Endothelial cell of umbilical vein (primary cell): Measurements from ENCODE around the gene BLZF1. TPM values are rescaled to one million over a fixed set of nuclear protein-coding genes. Genes with fewer than 3 reads are reported as not detected.

ENCODE experiments used
- BruUV-seq: library from RNA; stranded (reverse); fragments of 400-500 nt; replicated peaks from 2 replicates; lab custom pipeline; 2021; lab: Mats Ljungman, UMichigan
- CTCF ChIA-PET: fragments of 300-600, 350-600 bp; sonication (Branson Sonifier 250); formaldehyde crosslinking; loops from one replicate; lab custom pipeline; 2021; ENCODE audit warnings: antibody characterized with exemption, inconsistent platforms; lab: Charles Lee
- POLR2A ChIA-PET: fragments of 300-600, 350-600 bp; sonication (Branson Sonifier 250); formaldehyde crosslinking; loops from one replicate; lab custom pipeline; 2021; ENCODE audit warnings: antibody characterized with exemption, inconsistent platforms; lab: Charles Lee
- DNase-seq: peaks from one replicate; pipeline ENCODE4 v3.0.0-alpha.2; 2011; ENCODE audit warnings: low read depth, low spot score
- FAIRE-seq: peaks from 2 replicates; lab custom pipeline; 2011; peaks lifted over from hg19 to GRCh38; lab: Jason Lieb, UNC
- H2AFZ ChIP-seq: 2 replicates; pipeline ENCODE4 v1.6.0; 2012; ENCODE audit warnings: low read depth, low read length, control low read depth, inconsistent platforms
- H3K27ac ChIP-seq: 2 replicates; pipeline ENCODE4 v1.5.1; 2011; ENCODE audit warnings: low read depth, mild to moderate bottlenecking, control low read depth, low read length, moderate library complexity; ENCODE audit not compliant: insufficient read depth
- H3K27me3 ChIP-seq, 2 experiments: 2 replicates each; pipeline versions ENCODE4 v1.6.0 to v1.6.1; 2011; ENCODE audit warnings: low read length in 2 of 2, mixed read lengths in 1 of 2; ENCODE audit not compliant: control insufficient read depth in 2 of 2, insufficient read depth in 2 of 2
- H3K36me3 ChIP-seq, 2 experiments: 2 replicates in 1 of 2; 3 replicates in 1 of 2; pipeline ENCODE4 v1.5.1; 2011; ENCODE audit warnings: low read length in 2 of 2, mild to moderate bottlenecking in 1 of 2, moderate library complexity in 1 of 2; ENCODE audit not compliant: control insufficient read depth in 2 of 2, insufficient read depth in 2 of 2; ENCODE audit errors: extremely low read depth in 1 of 2
- H3K4me1 ChIP-seq: 3 replicates; pipeline ENCODE4 v1.5.1; 2011; ENCODE audit warnings: mild to moderate bottlenecking, low read length; ENCODE audit not compliant: control insufficient read depth, insufficient read depth; ENCODE audit errors: extremely low read depth
- H3K4me2 ChIP-seq: 2 replicates; pipeline ENCODE4 v1.6.1; 2011; ENCODE audit warnings: low read length, control low read depth, mixed read lengths; ENCODE audit not compliant: insufficient read depth
- H3K4me3 ChIP-seq, 3 experiments: fragments of 200-600 bp in 1 of 3; sonication (generic), shearing (Covaris generic) in 1 of 3; replicated peaks in 1 of 3; 2 replicates each; pipeline ENCODE4 v1.5.1; 2011 to 2016; ENCODE audit warnings: control low read depth in 3 of 3, low read length in 3 of 3, mild to moderate bottlenecking in 2 of 3, inconsistent platforms in 1 of 3, low read depth in 1 of 3, moderate library complexity in 1 of 3; ENCODE audit not compliant: insufficient read depth in 1 of 3
- H3K79me2 ChIP-seq: 2 replicates; pipeline ENCODE4 v1.6.0; 2012; ENCODE audit warnings: low read length, inconsistent platforms; ENCODE audit not compliant: control insufficient read depth, insufficient read depth
- H3K9ac ChIP-seq: replicated peaks from 2 replicates; pipeline ENCODE3; 2011; ENCODE audit warnings: low read length, control low read depth; ENCODE audit not compliant: insufficient read depth; ENCODE audit errors: extremely low read depth
- H3K9me1 ChIP-seq: replicated peaks from 3 replicates; pipeline ENCODE4 v1.6.0; 2011; ENCODE audit warnings: mild to moderate bottlenecking, low read length; ENCODE audit not compliant: control insufficient read depth, insufficient read depth; ENCODE audit errors: extremely low read depth
- H3K9me3 ChIP-seq: replicated peaks from 2 replicates; pipeline ENCODE4 v1.5.1; 2012; ENCODE audit warnings: low read length, inconsistent platforms; ENCODE audit not compliant: control insufficient read depth, insufficient read depth
- H4K20me1 ChIP-seq: replicated peaks from 2 replicates; pipeline ENCODE3; 2011; ENCODE audit warnings: mild to moderate bottlenecking, low read length; ENCODE audit not compliant: control insufficient read depth, insufficient read depth; ENCODE audit errors: extremely low read depth
- FOS ChIP-seq: IDR thresholded peaks from 2 replicates; pipeline ENCODE4 v1.6.1; 2011; ENCODE audit warnings: mild to moderate bottlenecking, low read length, moderate library complexity, borderline replicate concordance; ENCODE audit not compliant: insufficient read depth
- GATA2 ChIP-seq: IDR thresholded peaks from 2 replicates; pipeline ENCODE4 v1.7.0; 2011; ENCODE audit warnings: low read depth, mild to moderate bottlenecking, moderate library complexity, mixed read lengths, low read length; ENCODE audit not compliant: insufficient read length, insufficient read depth
- JUN ChIP-seq: IDR thresholded peaks from 2 replicates; pipeline ENCODE4 v1.6.1; 2011; ENCODE audit warnings: borderline replicate concordance, low read depth; ENCODE audit not compliant: insufficient read length, insufficient read depth
- MYC ChIP-seq: IDR thresholded peaks from one replicate; pipeline ENCODE4 v1.6.1; 2011; ENCODE audit warnings: mild to moderate bottlenecking, low read depth, low read length
- POLR2A ChIP-seq: IDR thresholded peaks from 2 replicates; pipeline ENCODE4 v1.6.1; 2012; ENCODE audit warnings: low read depth, mild to moderate bottlenecking, control low read depth, low read length
- POLR2AphosphoS5 ChIP-seq: IDR thresholded peaks from 2 replicates; pipeline ENCODE4 v1.6.1; 2012; ENCODE audit warnings: low read depth, mild to moderate bottlenecking, control low read depth, low read length, moderate library complexity; ENCODE audit not compliant: insufficient read depth
- dilution Hi-C: fragments of 300-500 bp; cut with MboI; formaldehyde crosslinking; loops from one replicate; pipeline ENCODE4 v1.15.0; 2019; ENCODE audit warnings: low sequenced_read_pairs; ENCODE audit not compliant: extremely low pct_ligation_motif_present
- intact Hi-C: fragments of 100-400 bp; cut with micrococcal nuclease; formaldehyde crosslinking; loops from one replicate; pipeline ENCODE4 v1.10.0; 2022
- polyA plus RNA-seq, 4 experiments: library from polyadenylated mRNA; depleted of rRNA in 3 of 4; stranded (reverse) in 3 of 4; unstranded in 1 of 4; fragments of >200 nt; gene quantifications; 2 replicates each; pipeline versions ENCODE4 v1.2.1 to v1.2.3, GENCODE V29; 2011 to 2012; ENCODE audit warnings: missing spikeins in 1 of 4
- total RNA-seq: library from RNA; stranded (reverse); gene quantifications from 2 replicates; pipeline ENCODE4 v1.2.3, GENCODE V29; 2021
- TF ChIP-seq, protein P1 (sequence below): IDR thresholded peaks from 2 replicates; pipeline ENCODE4 v1.6.1; 2011; ENCODE audit not compliant: insufficient read depth, insufficient read length
- TF ChIP-seq, protein P2 (sequence below), 2 donors: IDR thresholded peaks; 1 replicate in 1 of 2; 2 replicates in 1 of 2; pipeline ENCODE4 v1.5.1; 2011; ENCODE audit warnings: low read length in 2 of 2, mild to moderate bottlenecking in 2 of 2, moderate library complexity in 2 of 2, control low read depth in 1 of 2, inconsistent platforms in 1 of 2, low read depth in 1 of 2; ENCODE audit not compliant: insufficient read depth in 1 of 2; ENCODE audit errors: extremely low read depth in 1 of 2

BLZF1 gene
- total and polyA plus RNA-seq, 2 donors (not counting 3 experiments of a cell fraction or from before 2014, with no cell fraction given), result 4.4 to 19.7 TPM

DNA sequence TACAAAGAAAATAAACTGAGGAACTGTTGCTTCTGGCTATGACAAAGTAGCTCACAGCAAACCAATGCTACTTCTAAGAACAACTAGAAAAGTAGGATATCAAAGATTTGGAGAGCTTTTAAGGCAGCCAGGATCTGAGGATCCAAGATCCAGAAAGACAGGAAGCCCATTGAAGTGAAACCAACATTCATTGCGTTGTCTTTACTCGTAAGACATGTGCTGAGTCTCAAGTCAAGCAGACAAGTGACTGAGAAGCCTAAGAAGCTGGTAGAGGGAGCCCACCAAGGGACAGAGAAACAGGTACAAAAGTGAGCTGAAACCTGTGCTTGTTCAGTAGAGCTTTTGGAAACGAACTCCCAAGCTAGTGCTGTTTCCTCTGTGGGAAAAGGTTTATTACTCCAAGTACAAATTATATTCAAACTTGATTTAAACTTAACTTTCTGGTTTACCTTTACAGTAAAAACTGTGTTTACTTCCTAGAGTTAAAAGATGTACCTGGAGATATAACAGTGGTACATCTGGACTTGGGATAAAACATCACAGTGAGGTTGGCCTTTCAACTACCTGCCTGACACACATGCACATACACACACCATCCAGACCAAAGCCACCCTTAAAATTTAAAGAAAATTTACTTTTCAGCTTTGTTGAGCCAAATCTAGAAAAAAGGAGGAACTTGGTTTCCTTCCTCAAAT lies 41.6 kb upstream of the BLZF1 start:
- peak overlapping the region; percentile 29 for H3K27ac ChIP-seq
- peak overlapping the region; percentile 15 for H2AFZ ChIP-seq
- peak overlapping the region in 1 of 3 experiments; percentile 19 for H3K4me3 ChIP-seq
- ChIA-PET POLR2A (no interaction called here), CTCF (interaction anchor here (0.9 to 2.2 kb wide), 6 partner anchors 16 to 723 kb away, joined by 3 to 21 read pairs (median 4); no protein-coding TSS in a partner anchor)
- H3K9me1 ChIP-seq, result no peaks in the 10 kb centered on the region
- H4K20me1 ChIP-seq, result no peaks in the 10 kb centered on the region
- H3K27me3 ChIP-seq, result no peaks in the 10 kb centered on the region
- no peaks in the 10 kb centered on the region for H3K9me3 ChIP-seq
- H3K79me2 ChIP-seq, result peaks cover 6% of the 10 kb centered on the region
- TF ChIP-seq FOS (no peak), MYC (no peak), POLR2A (no peak), POLR2AphosphoS5 (no peak), GATA2 (no peak), JUN (no peak)
- TF ChIP-seq, protein P1, sequence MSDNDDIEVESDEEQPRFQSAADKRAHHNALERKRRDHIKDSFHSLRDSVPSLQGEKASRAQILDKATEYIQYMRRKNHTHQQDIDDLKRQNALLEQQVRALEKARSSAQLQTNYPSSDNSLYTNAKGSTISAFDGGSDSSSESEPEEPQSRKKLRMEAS, result no peak
- TF ChIP-seq, protein P2, sequence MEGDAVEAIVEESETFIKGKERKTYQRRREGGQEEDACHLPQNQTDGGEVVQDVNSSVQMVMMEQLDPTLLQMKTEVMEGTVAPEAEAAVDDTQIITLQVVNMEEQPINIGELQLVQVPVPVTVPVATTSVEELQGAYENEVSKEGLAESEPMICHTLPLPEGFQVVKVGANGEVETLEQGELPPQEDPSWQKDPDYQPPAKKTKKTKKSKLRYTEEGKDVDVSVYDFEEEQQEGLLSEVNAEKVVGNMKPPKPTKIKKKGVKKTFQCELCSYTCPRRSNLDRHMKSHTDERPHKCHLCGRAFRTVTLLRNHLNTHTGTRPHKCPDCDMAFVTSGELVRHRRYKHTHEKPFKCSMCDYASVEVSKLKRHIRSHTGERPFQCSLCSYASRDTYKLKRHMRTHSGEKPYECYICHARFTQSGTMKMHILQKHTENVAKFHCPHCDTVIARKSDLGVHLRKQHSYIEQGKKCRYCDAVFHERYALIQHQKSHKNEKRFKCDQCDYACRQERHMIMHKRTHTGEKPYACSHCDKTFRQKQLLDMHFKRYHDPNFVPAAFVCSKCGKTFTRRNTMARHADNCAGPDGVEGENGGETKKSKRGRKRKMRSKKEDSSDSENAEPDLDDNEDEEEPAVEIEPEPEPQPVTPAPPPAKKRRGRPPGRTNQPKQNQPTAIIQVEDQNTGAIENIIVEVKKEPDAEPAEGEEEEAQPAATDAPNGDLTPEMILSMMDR (IDR thresholded peaks at IDR 0.05; ENCODE audit: extremely low read depth in 1 of 2, insufficient read depth in 1 of 2, low read depth in 1 of 2, low read length in 2 of 2), result no peak
- no TSS peak for BruUV-seq
- dilution Hi-C loops, result no loop called here
- no peak overlapping the region for H3K9ac ChIP-seq
- H3K4me2 ChIP-seq, result peak overlapping the region; percentile 71
- intact Hi-C loops, result loop anchor here (5.0 kb wide), 1 partner anchor 219 kb away; the partner anchor contains the start of gene ATP1B1
- peaks cover 17% of the 10 kb centered on the region for H3K4me1 ChIP-seq
- H3K36me3 ChIP-seq, result no peaks in the 10 kb centered on the region
- no peak for DNase-seq
- FAIRE-seq, result no peak
